HCT116 (cell line): ENCODE data around the gene TSG101. TPM values are rescaled to one million over a fixed set of nuclear protein-coding genes. Genes with fewer than 3 reads are reported as not detected.

Source experiments
- ATAC-seq: fragments of 200-7000 bp; cut with Tn5 transposase; 2 replicates; pipeline ENCODE4 v1.9.1; 2020; ENCODE audit warnings: mild to moderate bottlenecking, moderate library complexity
- BruUV-seq: library from RNA; stranded (reverse); fragments of 400-500 nt; replicated peaks from 2 replicates; lab custom pipeline; 2021; lab: Mats Ljungman, UMichigan
- CTCF ChIA-PET: fragments of 300-600 bp; sonication (Branson Sonifier 250); formaldehyde crosslinking; loops from one replicate; lab custom pipeline; 2021; ENCODE audit warnings: antibody characterized with exemption; lab: Charles Lee
- POLR2A ChIA-PET: fragments of 300-600, 350-600 bp; sonication (Branson Sonifier 250); formaldehyde crosslinking; loops from one replicate; lab custom pipeline; 2021; ENCODE audit warnings: antibody characterized with exemption; lab: Charles Lee
- RAD21 ChIA-PET, 2 experiments: fragments of 300-600 bp; sonication (Branson Sonifier 250); formaldehyde crosslinking; loops; one replicate each; lab custom pipeline; 2023; ENCODE audit warnings: low total read pairs in 2 of 2; ENCODE audit not compliant: uncharacterized antibody in 2 of 2, unreplicated experiment in 2 of 2, low non-redundant PET in 1 of 2; lab: Charles Lee
- DNase-seq: peaks from one replicate; pipeline ENCODE4 v3.0.0-alpha.2; 2010; ENCODE audit warnings: low read depth, low spot score
- H2AFZ ChIP-seq: fragments of 200-600 bp; shearing (Covaris generic), sonication (generic); 2 replicates; pipeline ENCODE4 v1.6.1; 2017; ENCODE audit warnings: low read depth, mixed run types, mixed read lengths, antibody characterized with exemption, low read length; ENCODE audit not compliant: poor library complexity, severe bottlenecking
- H3K27ac ChIP-seq: 2 replicates; pipeline ENCODE4 v1.5.1; 2012; ENCODE audit warnings: low read depth, low read length
- H3K27me3 ChIP-seq: fragments of 200-600 bp; sonication (generic); 2 replicates; pipeline ENCODE4 v1.6.1; 2016; ENCODE audit warnings: mixed run types, low read length, mixed read lengths; ENCODE audit not compliant: insufficient read depth
- H3K36me3 ChIP-seq, 2 experiments: fragments of 200-500 bp in 1 of 2; fragments of 200-600 bp in 1 of 2; sonication (Bioruptor generic) in 1 of 2; sonication (generic) in 1 of 2; 2 replicates each; pipeline versions ENCODE4 v1.5.1 to v1.6.1; 2014 to 2016; ENCODE audit warnings: low read length in 2 of 2, inconsistent platforms in 1 of 2, mixed read lengths in 1 of 2, mixed run types in 1 of 2; ENCODE audit not compliant: insufficient read depth in 2 of 2, control insufficient read depth in 1 of 2
- H3K4me1 ChIP-seq, 2 experiments: fragments of 200-600 bp in 1 of 2; sonication (generic) in 1 of 2; 2 replicates each; pipeline versions ENCODE4 v1.5.1 to v1.6.1; 2012 to 2017; ENCODE audit warnings: low read length in 2 of 2, inconsistent platforms in 1 of 2, mild to moderate bottlenecking in 1 of 2, mixed read lengths in 1 of 2, mixed run types in 1 of 2, moderate library complexity in 1 of 2; ENCODE audit not compliant: insufficient read depth in 2 of 2, control insufficient read depth in 1 of 2
- H3K4me2 ChIP-seq: fragments of 200-600 bp; sonication (generic); 2 replicates; pipeline ENCODE4 v1.6.1; 2017; ENCODE audit warnings: mixed run types, low read length, mixed read lengths
- H3K4me3 ChIP-seq, 2 experiments: fragments of 200-600 bp in 1 of 2; sonication (generic) in 1 of 2; replicated peaks in 1 of 2; 2 replicates each; pipeline ENCODE4 v1.5.1; 2011 to 2016; ENCODE audit warnings: low read length in 2 of 2, control low read depth in 1 of 2, low read depth in 1 of 2, mild to moderate bottlenecking in 1 of 2, mixed read lengths in 1 of 2, mixed run types in 1 of 2
- H3K79me2 ChIP-seq: fragments of 200-600 bp; sonication (generic); 2 replicates; pipeline ENCODE4 v1.6.1; 2017; ENCODE audit warnings: mild to moderate bottlenecking, mixed run types, low read length, moderate library complexity, mixed read lengths; ENCODE audit not compliant: insufficient read depth
- H3K9ac ChIP-seq: fragments of 200-600 bp; sonication (generic); 2 replicates; pipeline ENCODE4 v1.6.1; 2016; ENCODE audit warnings: low read length, mixed read lengths
- H3K9me2 ChIP-seq: fragments of 200-600 bp; sonication (generic), shearing (Covaris generic); 2 replicates; pipeline ENCODE4 v1.6.1; 2017; ENCODE audit warnings: mixed run types, mild to moderate bottlenecking, moderate library complexity; ENCODE audit not compliant: insufficient read depth
- H3K9me3 ChIP-seq, 2 experiments: fragments of 200-500 bp in 1 of 2; fragments of 200-600 bp in 1 of 2; sonication (Bioruptor generic) in 1 of 2; sonication (generic) in 1 of 2; 2 replicates each; pipeline ENCODE4 v1.6.1; 2014 to 2017; ENCODE audit warnings: low read length in 2 of 2, mixed read lengths in 2 of 2, inconsistent platforms in 1 of 2, low read depth in 1 of 2, mild to moderate bottlenecking in 1 of 2, mixed run types in 1 of 2, moderate library complexity in 1 of 2; ENCODE audit not compliant: control insufficient read depth in 1 of 2, insufficient read depth in 1 of 2
- H4K20me1 ChIP-seq: fragments of 200-600 bp; sonication (generic), shearing (Covaris generic); 2 replicates; pipeline ENCODE4 v1.6.1; 2017; ENCODE audit warnings: mixed run types, mild to moderate bottlenecking, moderate library complexity; ENCODE audit not compliant: insufficient read depth
- EGR1 ChIP-seq: IDR thresholded peaks from 2 replicates; pipeline ENCODE4 v1.6.1; 2012; ENCODE audit warnings: low read depth
- EZH2phosphoT487 ChIP-seq: fragments of 200-600 bp; IDR thresholded peaks from 2 replicates; pipeline ENCODE4 v1.6.1; 2018; ENCODE audit warnings: antibody characterized with exemption, borderline replicate concordance
- POLR2A ChIP-seq: IDR thresholded peaks from 2 replicates; pipeline ENCODE4 v1.7.0; 2011; ENCODE audit warnings: borderline replicate concordance; ENCODE audit not compliant: insufficient read depth, insufficient read length; ENCODE audit errors: extremely low read depth
- SIN3A ChIP-seq: IDR thresholded peaks from 2 replicates; pipeline ENCODE4 v1.6.1; 2012; ENCODE audit warnings: low read depth
- SRF ChIP-seq: IDR thresholded peaks from 2 replicates; pipeline ENCODE4 v1.6.1; 2012; ENCODE audit warnings: low read depth
- ZFX ChIP-seq: fragments of 450-650 bp; IDR thresholded peaks from 2 replicates; pipeline ENCODE4 v1.6.1; 2017
- ZNF274 ChIP-seq: fragments of 200-500 bp; sonication (Bioruptor generic); IDR thresholded peaks from 2 replicates; pipeline ENCODE4 v1.6.1; 2014; ENCODE audit warnings: mild to moderate bottlenecking, low read depth, low read length, inconsistent platforms
- intact Hi-C: fragments of 100-400 bp; cut with micrococcal nuclease; formaldehyde crosslinking; loops from 2 replicates; pipeline ENCODE4 v1.10.0; 2022
- total RNA-seq: library from RNA; stranded (reverse); gene quantifications from one replicate; pipeline ENCODE4 v1.2.1, GENCODE V29; 2021; ENCODE audit not compliant: unreplicated experiment
- TF ChIP-seq, protein P1 (sequence below): IDR thresholded peaks from 2 replicates; pipeline ENCODE4 v1.6.1; 2012; ENCODE audit warnings: low read depth
- TF ChIP-seq, protein P2 (sequence below): IDR thresholded peaks from 2 replicates; pipeline ENCODE4 v1.6.1; 2012
- TF ChIP-seq, protein P3 (sequence below), 3 experiments: fragments of 200-600 bp in 1 of 3; sonication (generic) in 1 of 3; IDR thresholded peaks in 2 of 3; conservative IDR thresholded peaks in 1 of 3; 2 replicates each; pipeline ENCODE4 v1.5.1; 2012 to 2017; ENCODE audit warnings: low read depth in 2 of 3, low read length in 2 of 3, antibody characterized with exemption in 1 of 3, borderline replicate concordance in 1 of 3, control low read depth in 1 of 3, mild to moderate bottlenecking in 1 of 3, mixed read lengths in 1 of 3, mixed run types in 1 of 3, moderate library complexity in 1 of 3; ENCODE audit not compliant: insufficient read depth in 1 of 3
- TF ChIP-seq, protein P4 (sequence below): IDR thresholded peaks from 2 replicates; pipeline ENCODE4 v1.6.1; 2012

TSG101 gene
- total RNA-seq, 1 experiment from 2014 or later, result 61.9 TPM

DNA sequence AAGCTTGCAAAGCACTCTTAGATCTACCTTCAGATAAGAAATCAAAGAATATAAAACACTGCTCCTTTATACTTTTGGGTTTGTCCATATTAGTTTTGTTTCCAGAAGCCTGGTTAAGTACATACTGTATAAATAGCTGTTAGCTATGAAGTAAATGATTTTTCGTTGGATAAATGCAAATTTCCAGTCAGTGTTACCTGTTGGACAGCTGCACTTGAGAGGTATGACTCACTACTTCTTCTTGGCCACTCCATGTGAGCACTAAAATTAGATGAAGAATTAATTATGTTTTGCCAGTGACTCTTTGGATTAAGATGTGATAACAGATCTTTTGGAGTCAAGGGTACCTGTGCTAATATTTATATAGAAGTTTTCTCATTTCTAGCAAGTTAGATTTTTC, 9.5 kb upstream of the TSG101 start:
- no peak overlapping the region for H3K27ac ChIP-seq
- no peaks in the 10 kb centered on the region for H3K9me3 ChIP-seq
- ATAC-seq (no peak), DNase-seq (no peak)
- POLR2A ChIA-PET, result no interaction called here
- H3K79me2 ChIP-seq, result no peaks in the 10 kb centered on the region
- no peaks in the 10 kb centered on the region for H3K9me2 ChIP-seq
- TF ChIP-seq ZNF274 (no peak), SRF (no peak), POLR2A (no peak), EZH2phosphoT487 (no peak), EGR1 (no peak), SIN3A (no peak), ZFX (no peak)
- TF ChIP-seq, protein P1, sequence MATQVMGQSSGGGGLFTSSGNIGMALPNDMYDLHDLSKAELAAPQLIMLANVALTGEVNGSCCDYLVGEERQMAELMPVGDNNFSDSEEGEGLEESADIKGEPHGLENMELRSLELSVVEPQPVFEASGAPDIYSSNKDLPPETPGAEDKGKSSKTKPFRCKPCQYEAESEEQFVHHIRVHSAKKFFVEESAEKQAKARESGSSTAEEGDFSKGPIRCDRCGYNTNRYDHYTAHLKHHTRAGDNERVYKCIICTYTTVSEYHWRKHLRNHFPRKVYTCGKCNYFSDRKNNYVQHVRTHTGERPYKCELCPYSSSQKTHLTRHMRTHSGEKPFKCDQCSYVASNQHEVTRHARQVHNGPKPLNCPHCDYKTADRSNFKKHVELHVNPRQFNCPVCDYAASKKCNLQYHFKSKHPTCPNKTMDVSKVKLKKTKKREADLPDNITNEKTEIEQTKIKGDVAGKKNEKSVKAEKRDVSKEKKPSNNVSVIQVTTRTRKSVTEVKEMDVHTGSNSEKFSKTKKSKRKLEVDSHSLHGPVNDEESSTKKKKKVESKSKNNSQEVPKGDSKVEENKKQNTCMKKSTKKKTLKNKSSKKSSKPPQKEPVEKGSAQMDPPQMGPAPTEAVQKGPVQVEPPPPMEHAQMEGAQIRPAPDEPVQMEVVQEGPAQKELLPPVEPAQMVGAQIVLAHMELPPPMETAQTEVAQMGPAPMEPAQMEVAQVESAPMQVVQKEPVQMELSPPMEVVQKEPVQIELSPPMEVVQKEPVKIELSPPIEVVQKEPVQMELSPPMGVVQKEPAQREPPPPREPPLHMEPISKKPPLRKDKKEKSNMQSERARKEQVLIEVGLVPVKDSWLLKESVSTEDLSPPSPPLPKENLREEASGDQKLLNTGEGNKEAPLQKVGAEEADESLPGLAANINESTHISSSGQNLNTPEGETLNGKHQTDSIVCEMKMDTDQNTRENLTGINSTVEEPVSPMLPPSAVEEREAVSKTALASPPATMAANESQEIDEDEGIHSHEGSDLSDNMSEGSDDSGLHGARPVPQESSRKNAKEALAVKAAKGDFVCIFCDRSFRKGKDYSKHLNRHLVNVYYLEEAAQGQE, result no peak
- TF ChIP-seq, protein P2, sequence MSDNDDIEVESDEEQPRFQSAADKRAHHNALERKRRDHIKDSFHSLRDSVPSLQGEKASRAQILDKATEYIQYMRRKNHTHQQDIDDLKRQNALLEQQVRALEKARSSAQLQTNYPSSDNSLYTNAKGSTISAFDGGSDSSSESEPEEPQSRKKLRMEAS, result no peak
- TF ChIP-seq, protein P3, sequence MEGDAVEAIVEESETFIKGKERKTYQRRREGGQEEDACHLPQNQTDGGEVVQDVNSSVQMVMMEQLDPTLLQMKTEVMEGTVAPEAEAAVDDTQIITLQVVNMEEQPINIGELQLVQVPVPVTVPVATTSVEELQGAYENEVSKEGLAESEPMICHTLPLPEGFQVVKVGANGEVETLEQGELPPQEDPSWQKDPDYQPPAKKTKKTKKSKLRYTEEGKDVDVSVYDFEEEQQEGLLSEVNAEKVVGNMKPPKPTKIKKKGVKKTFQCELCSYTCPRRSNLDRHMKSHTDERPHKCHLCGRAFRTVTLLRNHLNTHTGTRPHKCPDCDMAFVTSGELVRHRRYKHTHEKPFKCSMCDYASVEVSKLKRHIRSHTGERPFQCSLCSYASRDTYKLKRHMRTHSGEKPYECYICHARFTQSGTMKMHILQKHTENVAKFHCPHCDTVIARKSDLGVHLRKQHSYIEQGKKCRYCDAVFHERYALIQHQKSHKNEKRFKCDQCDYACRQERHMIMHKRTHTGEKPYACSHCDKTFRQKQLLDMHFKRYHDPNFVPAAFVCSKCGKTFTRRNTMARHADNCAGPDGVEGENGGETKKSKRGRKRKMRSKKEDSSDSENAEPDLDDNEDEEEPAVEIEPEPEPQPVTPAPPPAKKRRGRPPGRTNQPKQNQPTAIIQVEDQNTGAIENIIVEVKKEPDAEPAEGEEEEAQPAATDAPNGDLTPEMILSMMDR (IDR thresholded peaks at IDR 0.05 in 2 of 3, conservative IDR thresholded peaks at IDR 0.05 in 1 of 3; ENCODE audit: borderline replicate concordance in 1 of 3, insufficient read depth in 1 of 3, low read depth in 2 of 3, low read length in 2 of 3), result no peak
- TF ChIP-seq, protein P4, sequence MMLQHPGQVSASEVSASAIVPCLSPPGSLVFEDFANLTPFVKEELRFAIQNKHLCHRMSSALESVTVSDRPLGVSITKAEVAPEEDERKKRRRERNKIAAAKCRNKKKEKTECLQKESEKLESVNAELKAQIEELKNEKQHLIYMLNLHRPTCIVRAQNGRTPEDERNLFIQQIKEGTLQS, result no peak
- RAD21 ChIA-PET, result no interaction called here
- H3K4me1 ChIP-seq, result no peaks in the 10 kb centered on the region
- H3K36me3 ChIP-seq, result no peaks in the 10 kb centered on the region; a peak in 2 of 4 replicates
- H3K4me3 ChIP-seq, result no peak overlapping the region
- BruUV-seq, result no TSS peak
- CTCF ChIA-PET, result interaction anchor here (0.9 kb wide), 1 partner anchor 292 kb away, joined by 4 read pairs; no protein-coding TSS in a partner anchor
- H4K20me1 ChIP-seq, result no peaks in the 10 kb centered on the region
- no peak overlapping the region for H2AFZ ChIP-seq
- H3K9ac ChIP-seq, result no peak overlapping the region
- no peak overlapping the region for H3K4me2 ChIP-seq
- intact Hi-C loops, result no loop called here
- no peaks in the 10 kb centered on the region for H3K27me3 ChIP-seq
